Left lung (tissue), 10 donors: ENCODE results near the gene SERPINE3. TPM values are rescaled to one million over a fixed set of nuclear protein-coding genes. Genes with fewer than 3 reads are reported as not detected.

Experiments used
- ATAC-seq: fragments of 200-7000 bp; cut with Tn5 transposase; one replicate; pipeline ENCODE4 v1.9.1; 2020; ENCODE audit warnings: moderate library complexity
- DNase-seq, 4 donors: peaks; one replicate each; pipeline ENCODE4 v3.0.0-alpha.2; 2013 to 2020
- H3K27ac ChIP-seq, 2 donors: fragments of 200-600 bp; sonication (generic) in 1 of 2; one replicate each; pipeline versions ENCODE4 v1.5.0 to v1.8.0; 2020 to 2021
- H3K27me3 ChIP-seq, 2 donors: fragments of 200-600 bp; sonication (generic) in 1 of 2; one replicate each; pipeline versions ENCODE4 v1.5.0 to v1.8.0; 2020 to 2021
- H3K36me3 ChIP-seq, 2 donors: fragments of 200-600 bp; sonication (generic) in 1 of 2; one replicate each; pipeline versions ENCODE4 v1.5.0 to v1.8.0; 2020 to 2021
- H3K4me1 ChIP-seq, 2 donors: fragments of 200-600 bp; one replicate each; pipeline ENCODE4 v1.8.0; 2021
- H3K4me3 ChIP-seq, 2 donors: fragments of 200-600 bp; sonication (generic) in 1 of 2; one replicate each; pipeline versions ENCODE4 v1.5.0 to v1.8.0; 2020 to 2021; ENCODE audit warnings: mild to moderate bottlenecking in 1 of 2
- H3K9me3 ChIP-seq, 2 donors: fragments of 200-600 bp; sonication (generic) in 1 of 2; one replicate each; pipeline versions ENCODE4 v1.5.0 to v1.8.0; 2020 to 2021
- CTCF ChIP-seq, 2 donors: fragments of 200-600 bp; sonication (generic) in 1 of 2; IDR thresholded peaks; one replicate each; pipeline versions ENCODE4 v1.5.0 to v1.8.0; 2021; ENCODE audit warnings: antibody characterized with exemption in 2 of 2
- intact Hi-C, 2 donors: fragments of 100-400 bp; cut with DNase I; formaldehyde crosslinking; loops; one replicate each; pipeline versions ENCODE4 v1.11.2 to v1.14.2; 2022
- polyA plus RNA-seq, 6 donors: library from polyadenylated mRNA; unstranded; fragments of 120-200 nt; gene quantifications; one replicate each; pipeline ENCODE4 v1.2.1, GENCODE V29; 2013; ENCODE audit not compliant: insufficient read length in 6 of 6
- total RNA-seq, 2 donors: library from RNA; stranded (reverse); fragmentation: NEBNext Ultra II Directional; extraction: Animal tissue kit (Norgen Biotek cat#: 25700); gene quantifications; one replicate each; pipeline ENCODE4 v1.2.1, GENCODE V29; 2021
- donor health status: DM: no; HTN: yes; CAD: no.
- donor health status: DM: no; HTN: no; CAD: no.

SERPINE3 gene
- total and polyA plus RNA-seq, 8 donors, result 0.52 to 1.2 (median 0.95) TPM; not detected in 2

GRCh38 chr13:51331354-51331861, 8.1 kb upstream of the SERPINE3 start:
- DNase-seq, result no peak
- intact Hi-C loops, result no loop called here

GRCh38 chr13:51332566-51333361, 6.7 kb upstream of the SERPINE3 start:
- H3K4me1 ChIP-seq, result no peaks in the 10 kb centered on the region
- H3K27me3 ChIP-seq, result no peaks in the 10 kb centered on the region
- no peak for TF ChIP-seq CTCF (IDR thresholded peaks at IDR 0.05)
- no peaks in the 10 kb centered on the region for H3K36me3 ChIP-seq
- no peak overlapping the region for H3K4me3 ChIP-seq
- no peaks in the 10 kb centered on the region for H3K9me3 ChIP-seq
- DNase-seq (no peak), ATAC-seq (no peak)
- intact Hi-C loops, result no loop called here
- H3K27ac ChIP-seq, result no peak overlapping the region

More at GRCh38 chr13:51331354-51331861, 8.1 kb upstream of the SERPINE3 start:
- no peak overlapping the region for H3K4me3 ChIP-seq
- no peaks in the 10 kb centered on the region for H3K9me3 ChIP-seq
- no peaks in the 10 kb centered on the region for H3K4me1 ChIP-seq
- TF ChIP-seq CTCF (IDR thresholded peaks at IDR 0.05), result no peak
- no peaks in the 10 kb centered on the region for H3K36me3 ChIP-seq
- H3K27ac ChIP-seq, result no peak overlapping the region
- no peak for ATAC-seq
- H3K27me3 ChIP-seq, result no peaks in the 10 kb centered on the region

- H3K9me3 ChIP-seq, result no peaks in the 10 kb centered on the region
- H3K36me3 ChIP-seq, result no peaks in the 10 kb centered on the region
- H3K27ac ChIP-seq, result no peak overlapping the region
- no peak for TF ChIP-seq CTCF (IDR thresholded peaks at IDR 0.05)
- no peaks in the 10 kb centered on the region for H3K27me3 ChIP-seq
- intact Hi-C loops, result no loop called here
- no peak overlapping the region for H3K4me3 ChIP-seq
- DNase-seq (no peak), ATAC-seq (no peak)
- no peaks in the 10 kb centered on the region for H3K4me1 ChIP-seq
These were observed 6.1 kb upstream of the SERPINE3 start for GRCh38 chr13:51333421-51333820.

GRCh38 chr13:51333826-51334225, 5.7 kb upstream of the SERPINE3 start:
- H3K27ac ChIP-seq, result no peak overlapping the region
- ATAC-seq, result no peak
- intact Hi-C loops, result no loop called here

More at GRCh38 chr13:51333826-51334225, 5.7 kb upstream of the SERPINE3 start:
- no peak for DNase-seq
- Histone ChIP-seq H3K9me3 (no peaks in the 10 kb centered on the region), H3K36me3 (no peaks in the 10 kb centered on the region), H3K4me1 (no peaks in the 10 kb centered on the region), H3K27me3 (no peaks in the 10 kb centered on the region), H3K4me3 (no peak overlapping the region)
- TF ChIP-seq CTCF (IDR thresholded peaks at IDR 0.05), result no peak
